Stromal cell of bone marrow (primary cell): ENCODE measurements around the gene SMARCA1.

Source experiments
- DNase-seq: peaks from one replicate; pipeline ENCODE4 v3.0.0-alpha.2; 2012; ENCODE audit warnings: low read depth

Gene SMARCA1

GRCh38 chrX:129461801-129462456 is 61.4 kb downstream of the SMARCA1 start:
- no peak for DNase-seq

DNA sequence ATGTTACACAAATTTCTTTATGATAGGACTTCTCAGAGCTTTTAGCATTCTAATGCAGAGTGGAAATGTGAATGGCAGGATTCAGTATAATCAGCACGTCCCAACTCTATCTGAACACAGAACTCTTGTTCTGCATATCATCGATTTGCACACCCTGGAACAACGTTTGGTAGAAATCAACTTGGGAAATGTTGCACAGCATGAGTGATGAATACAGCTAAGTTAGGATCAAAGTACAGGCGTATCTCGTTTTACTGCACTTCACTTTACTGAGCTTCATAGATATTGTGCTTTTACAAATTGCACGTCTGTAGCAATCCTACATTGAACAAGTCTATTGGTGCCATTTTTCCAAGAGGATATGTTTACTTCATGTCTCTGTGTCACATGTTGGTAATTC is 70.8 kb downstream of the SMARCA1 start:
- no peak for DNase-seq

GRCh38 chrX:129450123-129450522 is 73.2 kb downstream of the SMARCA1 start:
- no peak for DNase-seq

- no peak for DNase-seq
Measured at GRCh38 chrX:129449148-129449547, 74.1 kb downstream of the SMARCA1 start.

GRCh38 chrX:129445436-129445835 is 77.9 kb downstream of the SMARCA1 start:
- DNase-seq: no peak

GRCh38 chrX:129433945-129434344 is 89.3 kb downstream of the SMARCA1 start:
- no peak for DNase-seq

- no peak for DNase-seq
Measured at GRCh38 chrX:129433461-129433860, 89.8 kb downstream of the SMARCA1 start.

DNA sequence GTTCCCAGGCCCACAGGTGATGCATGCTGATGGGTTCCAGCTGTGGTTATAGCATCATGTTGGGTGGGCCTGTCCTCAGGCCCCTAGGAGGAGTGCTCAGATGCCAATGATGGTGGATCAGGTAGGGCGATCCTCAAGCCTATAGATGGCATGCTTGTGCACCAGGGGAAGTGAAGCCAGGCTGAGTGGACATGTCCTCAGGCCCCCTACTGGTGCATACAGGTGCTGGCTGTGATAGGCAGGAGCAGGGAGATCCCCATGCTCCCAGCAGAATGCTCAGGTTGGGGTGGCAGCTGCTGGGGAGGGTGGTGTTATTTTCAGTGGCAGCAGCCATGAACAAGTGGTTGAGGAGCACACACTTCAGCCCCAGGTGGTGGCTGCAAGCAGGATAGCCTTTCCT is 96.0 kb downstream of the SMARCA1 start:
- DNase-seq: no peak

- no peak for DNase-seq
Measured at GRCh38 chrX:129423191-129423590, 100.1 kb downstream of the SMARCA1 start.

DNA sequence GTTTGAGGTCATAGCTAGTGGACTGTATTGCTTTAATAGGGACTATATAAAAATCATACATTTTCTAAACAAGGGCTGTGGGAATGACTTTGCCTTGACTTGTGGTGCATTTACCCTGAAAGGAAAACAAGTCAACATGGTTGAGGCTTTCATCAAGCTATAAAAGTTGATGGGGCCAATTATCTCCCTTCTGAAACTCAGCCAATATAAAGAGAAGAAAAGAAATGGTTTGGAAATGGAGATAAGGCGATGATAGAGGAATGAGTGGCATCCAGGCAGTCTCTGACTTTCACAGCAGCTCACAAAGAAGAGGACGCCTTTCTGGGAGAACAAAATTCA is 118.7 kb downstream of the SMARCA1 start:
- DNase-seq: no peak

GRCh38 chrX:129403974-129404669 is 119.2 kb downstream of the SMARCA1 start:
- no peak for DNase-seq
